HK-2 (cell line): ENCODE data around the gene USH2A.
A peak's percentile ranks its signal among the peaks of the same experiment; 100 is the strongest.

Source experiments
- DNase-seq: peaks from one replicate; pipeline ENCODE4 v3.0.0-alpha.2; 2018; ENCODE audit not compliant: unreplicated experiment

Gene USH2A, protein sequence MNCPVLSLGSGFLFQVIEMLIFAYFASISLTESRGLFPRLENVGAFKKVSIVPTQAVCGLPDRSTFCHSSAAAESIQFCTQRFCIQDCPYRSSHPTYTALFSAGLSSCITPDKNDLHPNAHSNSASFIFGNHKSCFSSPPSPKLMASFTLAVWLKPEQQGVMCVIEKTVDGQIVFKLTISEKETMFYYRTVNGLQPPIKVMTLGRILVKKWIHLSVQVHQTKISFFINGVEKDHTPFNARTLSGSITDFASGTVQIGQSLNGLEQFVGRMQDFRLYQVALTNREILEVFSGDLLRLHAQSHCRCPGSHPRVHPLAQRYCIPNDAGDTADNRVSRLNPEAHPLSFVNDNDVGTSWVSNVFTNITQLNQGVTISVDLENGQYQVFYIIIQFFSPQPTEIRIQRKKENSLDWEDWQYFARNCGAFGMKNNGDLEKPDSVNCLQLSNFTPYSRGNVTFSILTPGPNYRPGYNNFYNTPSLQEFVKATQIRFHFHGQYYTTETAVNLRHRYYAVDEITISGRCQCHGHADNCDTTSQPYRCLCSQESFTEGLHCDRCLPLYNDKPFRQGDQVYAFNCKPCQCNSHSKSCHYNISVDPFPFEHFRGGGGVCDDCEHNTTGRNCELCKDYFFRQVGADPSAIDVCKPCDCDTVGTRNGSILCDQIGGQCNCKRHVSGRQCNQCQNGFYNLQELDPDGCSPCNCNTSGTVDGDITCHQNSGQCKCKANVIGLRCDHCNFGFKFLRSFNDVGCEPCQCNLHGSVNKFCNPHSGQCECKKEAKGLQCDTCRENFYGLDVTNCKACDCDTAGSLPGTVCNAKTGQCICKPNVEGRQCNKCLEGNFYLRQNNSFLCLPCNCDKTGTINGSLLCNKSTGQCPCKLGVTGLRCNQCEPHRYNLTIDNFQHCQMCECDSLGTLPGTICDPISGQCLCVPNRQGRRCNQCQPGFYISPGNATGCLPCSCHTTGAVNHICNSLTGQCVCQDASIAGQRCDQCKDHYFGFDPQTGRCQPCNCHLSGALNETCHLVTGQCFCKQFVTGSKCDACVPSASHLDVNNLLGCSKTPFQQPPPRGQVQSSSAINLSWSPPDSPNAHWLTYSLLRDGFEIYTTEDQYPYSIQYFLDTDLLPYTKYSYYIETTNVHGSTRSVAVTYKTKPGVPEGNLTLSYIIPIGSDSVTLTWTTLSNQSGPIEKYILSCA (N-terminal part only)

DNA sequence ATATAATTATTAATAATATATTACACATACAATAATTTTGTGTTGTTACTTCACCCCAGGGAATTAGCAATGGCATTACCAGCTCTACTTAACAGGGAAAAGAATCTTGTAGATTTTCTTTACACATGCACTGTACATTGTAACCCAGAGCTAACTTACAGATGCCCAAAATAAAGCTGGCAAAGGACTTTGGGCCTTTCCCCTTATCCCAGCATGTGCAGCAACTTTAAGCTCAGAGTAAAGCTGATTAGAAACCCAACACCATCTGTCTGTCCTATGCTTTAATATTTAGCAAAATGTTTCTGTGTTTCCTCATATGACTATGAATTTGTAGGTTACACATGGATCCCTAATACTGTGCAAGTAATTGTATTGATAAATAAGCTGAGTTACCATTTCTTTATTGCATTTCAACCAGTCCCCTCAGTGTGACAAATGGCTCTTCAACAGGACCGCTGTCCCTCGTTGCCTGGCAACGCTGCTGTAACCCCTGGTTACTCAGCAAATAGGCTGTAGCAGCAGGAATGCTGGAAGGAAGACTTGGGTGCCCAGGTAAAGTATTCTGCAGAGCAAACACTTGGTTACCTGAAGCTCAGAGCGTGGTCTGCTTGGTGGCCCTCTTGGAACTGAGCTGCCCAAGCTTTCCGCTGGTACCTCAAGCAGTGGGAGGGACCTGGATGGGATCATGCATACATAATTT, at the start of gene USH2A:
TSS of gene USH2A (minus strand) at position 628 of the 700 bp plus-strand sequence. CDS start 1,112 bp downstream, outside the sequence.
- DNase-seq: no peak

DNA sequence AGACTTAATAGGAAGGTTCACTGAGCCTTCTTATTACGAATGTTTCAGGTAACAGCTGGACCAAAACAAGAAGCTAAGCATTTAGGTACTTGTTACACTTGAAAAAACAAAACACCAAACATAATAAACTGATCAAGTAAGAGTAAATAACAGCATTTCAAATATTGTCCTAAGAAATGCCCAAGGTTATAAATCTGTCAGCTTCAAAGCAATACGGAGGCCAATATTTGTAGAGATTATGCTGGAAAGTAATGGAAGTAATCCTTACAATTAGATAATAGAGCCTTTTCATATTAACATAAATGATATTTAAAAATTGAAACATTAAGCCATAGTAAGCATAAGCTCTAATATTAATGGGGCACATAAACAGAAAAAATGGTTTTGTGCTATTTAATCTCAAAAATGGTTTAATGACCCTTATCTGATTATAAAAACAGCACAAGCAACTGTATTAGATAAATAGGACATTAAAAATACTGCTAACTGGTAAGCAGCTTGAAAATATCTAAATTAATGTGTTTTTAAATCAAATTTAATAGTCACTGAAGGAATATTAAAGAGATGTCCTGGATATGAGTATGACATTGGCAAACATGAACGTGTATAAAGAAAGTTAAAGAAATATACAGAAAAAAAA, 43.0 kb upstream of the USH2A start:
- DNase-seq: no peak

DNA sequence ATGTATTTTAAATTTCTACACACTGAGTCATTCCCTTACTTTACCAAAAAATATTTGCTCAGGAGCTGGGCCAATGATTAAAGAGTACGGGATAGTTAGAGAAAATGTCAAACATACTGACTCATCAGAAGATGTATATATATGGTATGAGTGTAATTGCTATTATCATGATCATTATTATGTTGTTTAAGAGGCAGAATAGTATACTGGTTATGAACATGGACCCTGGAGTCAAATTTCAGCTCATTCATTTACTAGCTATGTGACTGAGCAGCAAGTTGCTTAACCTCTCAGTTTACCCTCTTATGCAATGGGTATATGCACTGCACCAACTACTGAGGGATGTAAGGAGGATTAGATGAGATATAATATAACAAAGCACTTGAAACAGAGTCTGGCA, 41.2 kb upstream of the USH2A start:
- DNase-seq: no peak

DNA sequence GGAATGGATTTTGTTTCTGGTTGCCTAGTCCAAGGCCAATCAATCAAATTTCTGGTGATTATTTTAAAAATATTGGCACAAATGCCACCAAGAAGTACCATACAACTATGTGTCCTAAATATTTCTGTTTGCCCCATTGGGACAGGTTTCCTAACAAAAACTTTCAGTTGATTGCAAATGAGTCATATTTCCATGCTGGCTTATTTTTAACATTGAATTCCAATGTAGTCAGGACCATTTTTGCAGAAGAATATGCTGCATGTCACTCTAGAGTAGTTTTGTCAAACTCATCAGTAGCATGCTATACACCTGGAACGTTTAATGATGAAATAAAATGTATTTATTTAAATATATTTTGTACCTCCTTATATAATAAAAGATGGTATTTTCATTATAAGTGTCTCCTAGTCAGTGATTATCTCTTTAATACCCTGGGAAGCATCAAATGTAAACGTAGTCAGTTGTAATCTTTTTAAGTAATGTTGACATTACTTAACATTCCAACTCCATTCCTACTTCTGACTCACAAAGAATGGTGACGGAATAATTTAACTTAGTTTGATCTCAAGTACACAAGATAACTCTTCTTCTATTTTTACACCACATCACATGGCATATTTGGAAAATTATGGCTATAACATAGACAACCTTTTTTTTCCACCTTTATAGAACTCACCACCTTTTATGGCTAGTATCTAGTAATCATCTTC, 39.0 kb upstream of the USH2A start:
- DNase-seq: no peak

DNA sequence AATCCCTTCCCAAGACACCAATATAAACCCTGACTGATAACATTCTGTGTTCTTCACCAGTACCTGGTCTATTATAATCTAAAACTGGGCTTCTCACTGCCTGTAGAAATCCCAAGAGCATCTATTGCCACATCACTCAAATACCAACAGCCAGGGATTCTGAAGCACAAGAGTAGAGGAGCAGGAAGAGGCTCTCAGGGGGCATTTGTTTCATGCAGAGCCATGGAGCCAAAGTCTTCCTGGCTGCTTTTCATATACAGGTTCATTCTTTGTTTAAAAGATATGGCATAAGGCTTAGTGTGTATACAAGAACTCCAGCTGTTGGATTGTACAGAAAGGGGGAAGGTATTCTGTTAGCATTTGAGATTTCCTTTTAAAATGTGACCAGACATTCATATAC, 38.2 kb upstream of the USH2A start:
- no peak for DNase-seq

DNA sequence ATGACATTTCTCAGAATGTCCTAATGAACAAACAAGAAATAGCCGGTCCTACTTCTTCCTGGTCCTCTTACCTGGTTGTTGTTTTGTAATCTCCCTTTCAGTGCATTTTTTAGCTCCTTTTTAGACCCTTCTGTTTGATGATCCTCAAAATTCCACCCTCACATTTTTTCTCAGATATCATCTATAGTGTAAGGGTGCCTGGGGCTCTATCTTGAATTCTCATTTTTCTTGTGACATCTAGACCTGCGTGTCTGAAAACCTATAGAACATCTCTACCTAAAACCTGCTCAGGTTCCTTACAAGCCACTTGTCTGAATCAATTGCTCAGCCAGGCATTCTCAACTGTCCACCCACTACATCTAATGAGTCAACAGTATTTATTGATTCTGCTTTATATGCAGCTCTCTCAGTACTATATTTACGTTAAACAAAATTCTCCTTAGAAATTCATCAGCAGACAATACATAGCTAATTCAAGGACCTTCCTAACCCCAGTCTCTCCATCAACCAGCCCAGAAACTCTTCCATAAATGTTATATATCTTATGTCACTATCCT, 36.5 kb upstream of the USH2A start:
- no peak for DNase-seq

DNA sequence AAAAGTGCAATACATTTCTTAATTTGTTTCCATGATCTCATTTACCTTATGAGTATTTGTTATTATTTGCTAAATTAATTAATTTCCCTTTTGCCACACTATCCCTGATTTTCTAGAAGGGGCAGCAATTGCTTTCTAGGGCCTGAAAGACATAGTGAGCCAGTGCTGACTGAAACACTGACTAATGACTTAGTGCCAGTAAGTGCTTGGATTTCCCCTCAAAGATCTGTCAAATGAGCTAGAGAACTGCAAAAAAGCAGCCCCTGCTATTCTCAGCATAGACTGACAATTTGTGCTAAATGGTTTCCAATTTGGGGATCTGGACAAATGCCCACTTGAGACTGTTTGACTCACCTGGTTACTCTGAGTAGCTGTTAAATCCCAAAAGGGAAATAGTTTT, 35.6 kb upstream of the USH2A start:
- no peak for DNase-seq

DNA sequence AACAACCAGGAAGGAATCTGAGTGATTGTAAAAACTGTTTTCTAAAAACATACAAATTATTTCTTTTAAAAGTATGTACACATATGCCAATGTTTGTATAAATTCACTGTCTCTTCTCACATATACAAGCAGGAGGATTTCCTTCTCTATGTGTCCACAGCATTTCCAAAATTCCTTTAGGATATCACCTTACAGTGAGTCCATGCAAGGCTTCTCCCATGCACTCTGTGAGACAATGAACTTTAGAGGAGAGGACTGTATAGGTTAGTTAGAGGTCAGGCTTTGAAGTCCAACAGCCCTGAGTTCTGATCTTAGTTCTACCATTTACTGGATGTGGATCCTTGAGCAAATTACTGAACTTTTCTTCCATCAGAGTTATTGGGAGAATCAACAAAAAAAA, 34.1 kb upstream of the USH2A start:
- DNase-seq: no peak

DNA sequence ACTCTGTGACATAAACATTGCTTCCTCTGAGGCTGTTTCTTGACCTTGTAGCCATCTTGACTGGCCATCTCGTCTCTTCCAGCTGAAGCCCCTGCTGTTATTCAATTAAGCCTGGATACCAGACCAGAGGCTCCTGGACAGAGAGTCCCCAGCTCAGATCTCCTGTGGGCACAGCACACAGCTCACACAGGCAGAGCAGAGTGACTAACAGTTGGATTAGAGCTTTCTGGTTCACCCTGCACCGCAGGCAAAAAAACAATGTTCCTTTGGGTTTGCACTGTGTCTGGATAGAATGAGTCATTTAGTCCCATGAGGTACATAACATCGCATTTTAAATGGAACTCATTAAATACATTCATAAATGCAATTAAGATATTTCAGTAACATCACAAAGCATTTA, 33.4 kb upstream of the USH2A start:
- DNase-seq: peak; percentile 50

DNA sequence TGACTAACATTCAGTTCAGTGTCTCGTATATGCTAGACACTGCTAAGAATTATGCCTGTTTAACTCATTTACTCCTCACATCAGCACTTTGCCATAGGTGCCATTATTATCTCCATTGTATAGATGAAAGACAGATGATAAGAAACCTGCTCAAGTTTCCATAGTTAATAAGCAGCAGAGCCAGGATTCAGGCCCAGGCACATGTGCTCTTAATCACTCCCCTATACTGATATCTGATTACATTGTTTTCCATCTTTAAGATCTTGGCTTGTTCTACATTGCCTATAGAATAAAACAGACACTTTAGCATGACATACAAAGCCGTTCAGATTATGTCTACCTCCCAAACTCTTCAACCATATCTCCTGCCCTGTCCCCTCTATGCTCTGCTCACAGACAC, 30.5 kb upstream of the USH2A start:
- no peak for DNase-seq

DNA sequence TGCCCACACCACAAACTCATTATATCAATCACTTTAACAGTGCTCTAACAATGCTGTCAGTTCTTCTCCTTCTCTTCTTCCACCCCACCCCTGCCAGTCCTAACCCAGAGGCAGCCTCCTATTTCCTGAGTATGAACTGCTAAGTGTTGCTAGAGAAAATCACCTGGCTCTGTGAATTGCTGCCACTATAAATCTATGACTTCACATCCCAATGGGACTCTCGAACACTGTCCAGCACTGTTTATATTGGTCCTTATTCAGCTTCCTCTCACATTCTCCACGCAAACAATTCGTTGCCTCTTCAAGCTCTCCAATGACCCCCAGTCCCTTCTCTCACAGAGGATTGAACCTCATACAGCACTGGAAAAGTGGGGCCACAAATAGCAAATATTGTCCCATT, 27.0 kb upstream of the USH2A start:
- no peak for DNase-seq

DNA sequence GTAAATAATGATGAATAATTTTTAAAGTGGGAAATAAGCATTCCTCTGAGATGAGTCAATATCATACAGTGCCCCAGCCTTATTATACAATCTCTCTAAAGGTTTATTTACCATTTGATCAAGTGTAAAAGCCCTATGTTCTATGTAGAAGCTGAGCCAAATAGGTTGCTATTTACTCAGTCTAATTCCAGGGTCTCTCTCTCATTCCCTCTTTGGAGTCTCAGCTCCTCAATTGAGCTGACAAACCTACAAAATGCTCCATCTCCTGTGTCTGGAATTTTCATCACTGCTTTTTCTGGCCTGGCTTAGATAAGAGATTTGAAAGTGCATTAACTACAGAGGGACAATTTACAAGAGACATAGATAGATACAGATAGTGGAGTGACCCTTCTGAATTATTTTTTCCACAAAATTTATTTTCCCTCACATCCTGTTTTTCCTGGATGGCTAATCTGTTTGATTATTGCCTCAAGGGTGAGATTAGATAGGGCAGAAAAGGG, 24.8 kb upstream of the USH2A start:
- DNase-seq: no peak

DNA sequence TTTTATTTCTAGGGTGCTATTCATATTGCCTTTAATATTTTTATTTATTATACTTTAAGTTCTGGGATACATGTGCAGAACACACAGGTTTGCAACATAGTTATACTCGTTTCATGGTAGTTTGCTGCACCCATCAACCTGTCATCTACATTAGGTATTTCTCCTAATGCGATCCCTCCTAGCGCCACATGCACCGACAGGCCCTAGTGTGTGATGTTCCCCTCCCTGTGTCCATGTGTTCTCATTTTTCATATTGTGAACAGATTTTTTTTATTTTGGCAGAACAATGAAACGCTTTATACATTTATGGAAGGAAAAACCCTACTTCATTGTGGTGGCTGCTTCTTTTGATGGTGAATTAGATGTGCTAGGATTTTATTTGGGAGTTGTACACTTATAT, 14.4 kb upstream of the USH2A start:
- DNase-seq: no peak

DNA sequence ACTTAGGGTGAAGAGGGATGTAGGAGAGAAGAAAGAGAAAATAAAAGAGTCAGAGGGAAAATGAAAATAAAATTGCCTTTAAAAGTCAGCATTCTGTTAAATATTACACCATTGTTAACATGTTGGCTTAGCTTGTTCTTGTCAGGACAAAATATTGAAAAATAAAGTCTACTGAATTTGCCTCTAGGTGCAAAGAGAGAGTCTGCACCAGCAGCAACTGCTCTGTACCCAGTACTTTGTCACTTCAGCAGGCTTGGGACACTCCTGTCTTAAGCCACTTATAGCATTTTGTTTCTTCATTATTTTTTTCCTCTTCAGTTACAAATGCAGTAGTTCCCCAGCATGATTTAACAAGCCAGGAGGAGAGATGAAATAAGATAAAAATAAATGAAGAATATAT, 11.0 kb upstream of the USH2A start:
- DNase-seq: no peak

DNA sequence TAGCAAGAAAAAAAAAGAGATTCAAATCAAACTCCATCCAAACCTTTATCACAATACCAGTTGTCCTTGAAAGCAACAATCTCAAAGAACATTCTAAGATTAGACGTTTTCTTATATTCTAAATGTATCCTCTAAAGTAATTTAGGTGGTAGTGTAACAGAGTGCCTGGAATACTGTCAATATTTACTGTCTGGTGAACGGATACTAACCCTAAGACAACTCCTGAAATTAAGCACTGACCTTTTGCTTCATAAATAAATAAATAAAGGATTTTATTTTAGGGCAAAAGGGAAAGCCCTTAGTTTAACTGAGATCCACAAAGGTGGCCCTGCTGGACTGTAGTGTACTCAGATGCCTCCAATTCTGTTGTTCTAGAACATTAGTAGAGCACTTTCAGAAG, 9.9 kb upstream of the USH2A start:
- no peak for DNase-seq

DNA sequence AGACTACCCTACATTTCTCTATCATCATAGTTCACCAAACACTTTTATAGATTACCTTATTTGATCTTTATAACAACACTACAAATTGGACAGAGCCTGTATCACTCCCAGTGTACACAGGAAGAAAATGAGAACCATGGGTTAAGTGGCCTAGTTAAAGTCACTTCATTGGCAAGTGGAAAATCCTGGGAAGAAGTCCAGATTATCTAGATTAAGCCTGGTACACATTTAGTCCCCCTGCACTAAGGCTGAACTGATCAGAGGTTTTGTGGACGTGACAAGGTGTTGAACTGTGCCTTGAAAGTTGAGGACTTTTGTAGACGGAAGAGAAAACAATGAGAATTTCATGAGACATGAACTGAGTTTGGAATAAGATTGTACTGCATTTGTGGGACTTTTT, 7.5 kb upstream of the USH2A start:
- DNase-seq: no peak

DNA sequence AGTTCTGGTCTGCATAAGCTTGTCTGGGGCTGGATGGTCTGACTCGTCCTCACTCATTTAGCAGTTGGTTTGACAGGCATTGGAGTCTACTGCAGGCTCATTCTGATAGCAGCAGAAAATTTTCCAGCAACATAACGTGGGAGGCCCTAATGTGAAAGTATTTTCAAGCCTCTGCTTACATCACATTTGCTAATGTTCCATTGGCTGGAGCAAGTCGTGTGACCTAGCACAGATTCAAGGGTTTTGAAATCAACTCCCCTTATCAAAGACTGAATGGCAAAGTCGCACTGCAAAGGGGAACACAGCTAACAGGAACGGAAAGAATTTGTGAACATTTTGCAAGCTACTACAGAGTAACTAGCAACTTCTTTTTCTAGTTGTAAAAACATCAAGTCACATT, 2.3 kb upstream of the USH2A start:
- no peak for DNase-seq

DNA sequence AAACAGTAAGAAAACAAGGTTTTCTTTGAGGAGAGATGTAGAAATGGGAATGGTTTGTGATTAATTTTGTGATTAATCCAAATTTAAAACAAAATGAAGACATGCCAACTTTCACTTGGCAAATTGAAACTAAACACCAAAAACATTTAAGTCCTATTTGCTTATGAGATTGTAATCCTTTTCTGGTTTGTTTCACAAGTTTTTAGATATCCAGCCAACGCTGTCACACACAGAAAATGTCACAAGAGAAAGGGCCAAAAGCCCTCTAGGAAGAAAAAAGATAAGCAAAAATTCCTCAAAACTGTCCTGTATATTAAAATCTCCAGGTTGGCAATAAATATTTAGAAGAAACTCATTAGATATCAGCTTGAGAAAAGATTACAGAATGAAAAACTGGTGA, 2.5 kb downstream of the USH2A start:
- DNase-seq: no peak

DNA sequence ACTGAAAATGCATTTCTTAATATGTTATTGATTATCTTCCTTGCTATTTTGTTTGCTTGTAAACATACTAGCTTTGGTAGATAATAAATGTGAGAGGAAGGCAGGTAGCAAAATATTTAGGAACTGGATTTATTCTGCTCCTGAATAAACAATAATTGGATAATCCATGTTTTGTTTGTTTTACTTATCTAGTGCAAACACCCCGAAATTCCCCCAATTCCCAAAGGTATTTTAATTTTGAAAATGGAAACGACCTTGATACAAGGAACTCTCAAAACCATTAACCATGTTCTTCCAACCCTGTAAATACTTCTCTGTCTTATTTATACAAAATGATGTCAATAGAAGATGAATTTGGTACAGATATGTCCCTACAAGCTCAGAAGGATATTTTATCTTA, 3.0 kb downstream of the USH2A start:
- DNase-seq: no peak

DNA sequence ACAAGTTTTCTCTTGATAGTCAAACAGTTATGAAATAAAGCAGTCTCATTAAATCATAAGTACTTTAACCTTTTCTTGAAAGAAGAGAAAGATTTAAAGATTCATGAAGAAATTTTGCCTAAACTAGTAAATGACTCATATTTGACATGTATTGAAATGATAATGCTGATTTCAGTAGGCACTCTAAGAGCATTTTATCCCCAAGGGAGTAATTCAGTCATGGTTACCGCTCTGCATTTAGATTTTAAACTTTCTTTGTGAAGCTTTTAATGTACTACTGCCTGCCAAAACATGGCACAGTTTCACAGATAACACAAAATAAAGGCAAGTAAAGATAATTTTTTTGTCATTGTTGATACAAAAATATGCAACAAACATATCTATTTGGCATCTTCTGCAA, 6.8 kb downstream of the USH2A start:
- no peak for DNase-seq
